Caco-2 (cell line): ENCODE data around the gene NECTIN1. TPM values are rescaled to one million over a fixed set of nuclear protein-coding genes. Genes with fewer than 3 reads are reported as not detected.
A peak's percentile ranks its signal among the peaks of the same experiment; 100 is the strongest.

ENCODE experiments used
- BruUV-seq: library from RNA; stranded (reverse); fragments of 400-500 nt; replicated peaks from 2 replicates; lab custom pipeline; 2021; lab: Mats Ljungman, UMichigan
- CTCF ChIA-PET: fragments of 300-600 bp; sonication (Branson Sonifier 250); formaldehyde crosslinking; loops from one replicate; lab custom pipeline; 2022; ENCODE audit warnings: antibody characterized with exemption; lab: Charles Lee
- POLR2A ChIA-PET: fragments of 300-600 bp; sonication (Branson Sonifier 250); formaldehyde crosslinking; loops from one replicate; lab custom pipeline; 2022; ENCODE audit warnings: antibody characterized with exemption; lab: Charles Lee
- DNase-seq, 2 experiments: peaks; one replicate each; pipeline versions ENCODE4 v3.0.0 to v3.0.0-alpha.2; 2020 to 2022
- H3K27me3 ChIP-seq: replicated peaks from 2 replicates; pipeline ENCODE4 v1.6.0; 2011; ENCODE audit warnings: low read length; ENCODE audit not compliant: control insufficient read depth, insufficient read depth
- H3K36me3 ChIP-seq: 2 replicates; pipeline ENCODE4 v1.5.1; 2011; ENCODE audit warnings: low read length; ENCODE audit not compliant: control insufficient read depth, insufficient read depth
- H3K4me1 ChIP-seq: fragments of 250-450 bp; sonication (Bioruptor Pico); 2 replicates; pipeline ENCODE4 v1.5.1; 2020; ENCODE audit warnings: mild to moderate bottlenecking
- H3K4me3 ChIP-seq: 2 replicates; pipeline ENCODE4 v1.5.1; 2011; ENCODE audit warnings: low read depth, mild to moderate bottlenecking, control low read depth, low read length
- H3K9me3 ChIP-seq: fragments of 250-450 bp; sonication (Bioruptor Pico); 2 replicates; pipeline ENCODE4 v1.5.1; 2020; ENCODE audit warnings: mild to moderate bottlenecking, moderate library complexity
- H3K27ac Mint-ChIP-seq: one replicate; pipeline ENCODE4 v1.8.0; 2022; ENCODE audit warnings: mixed read lengths; ENCODE audit not compliant: unreplicated experiment
- H3K27me3 Mint-ChIP-seq: one replicate; pipeline ENCODE4 v1.8.0; 2022; ENCODE audit warnings: mixed read lengths; ENCODE audit not compliant: insufficient read depth, unreplicated experiment
- H3K36me3 Mint-ChIP-seq: one replicate; pipeline ENCODE4 v1.8.0; 2022; ENCODE audit warnings: mild to moderate bottlenecking, mixed read lengths; ENCODE audit not compliant: insufficient read depth, unreplicated experiment
- H3K4me1 Mint-ChIP-seq: one replicate; pipeline ENCODE4 v1.8.0; 2022; ENCODE audit warnings: low read depth, mixed read lengths; ENCODE audit not compliant: unreplicated experiment
- H3K4me3 Mint-ChIP-seq: one replicate; pipeline ENCODE4 v1.8.0; 2022; ENCODE audit warnings: mild to moderate bottlenecking, moderate library complexity, mixed read lengths; ENCODE audit not compliant: unreplicated experiment
- H3K9me3 Mint-ChIP-seq: one replicate; pipeline ENCODE4 v1.8.0; 2022; ENCODE audit warnings: mixed read lengths; ENCODE audit not compliant: unreplicated experiment
- CTCF ChIP-seq, 2 experiments: fragments of 200-600 bp in 1 of 2; IDR thresholded peaks; 1 replicate in 1 of 2; 2 replicates in 1 of 2; pipeline versions ENCODE4 v1.5.1 to v1.8.0; 2011 to 2022; ENCODE audit warnings: antibody characterized with exemption in 1 of 2, control low read depth in 1 of 2, inconsistent platforms in 1 of 2, low read depth in 1 of 2, low read length in 1 of 2, mild to moderate bottlenecking in 1 of 2, moderate library complexity in 1 of 2; ENCODE audit not compliant: insufficient read depth in 1 of 2, severe bottlenecking in 1 of 2, unreplicated experiment in 1 of 2
- intact Hi-C: fragments of 100-400 bp; cut with micrococcal nuclease; formaldehyde crosslinking; loops from one replicate; pipeline ENCODE4 v1.10.0; 2022; ENCODE audit not compliant: unreplicated experiment
- total RNA-seq: library from RNA; stranded (reverse); gene quantifications from 2 replicates; pipeline ENCODE4 v1.2.3, GENCODE V29; 2022

Gene NECTIN1
- total RNA-seq, 1 experiment from 2014 or later: 60.1 TPM

DNA sequence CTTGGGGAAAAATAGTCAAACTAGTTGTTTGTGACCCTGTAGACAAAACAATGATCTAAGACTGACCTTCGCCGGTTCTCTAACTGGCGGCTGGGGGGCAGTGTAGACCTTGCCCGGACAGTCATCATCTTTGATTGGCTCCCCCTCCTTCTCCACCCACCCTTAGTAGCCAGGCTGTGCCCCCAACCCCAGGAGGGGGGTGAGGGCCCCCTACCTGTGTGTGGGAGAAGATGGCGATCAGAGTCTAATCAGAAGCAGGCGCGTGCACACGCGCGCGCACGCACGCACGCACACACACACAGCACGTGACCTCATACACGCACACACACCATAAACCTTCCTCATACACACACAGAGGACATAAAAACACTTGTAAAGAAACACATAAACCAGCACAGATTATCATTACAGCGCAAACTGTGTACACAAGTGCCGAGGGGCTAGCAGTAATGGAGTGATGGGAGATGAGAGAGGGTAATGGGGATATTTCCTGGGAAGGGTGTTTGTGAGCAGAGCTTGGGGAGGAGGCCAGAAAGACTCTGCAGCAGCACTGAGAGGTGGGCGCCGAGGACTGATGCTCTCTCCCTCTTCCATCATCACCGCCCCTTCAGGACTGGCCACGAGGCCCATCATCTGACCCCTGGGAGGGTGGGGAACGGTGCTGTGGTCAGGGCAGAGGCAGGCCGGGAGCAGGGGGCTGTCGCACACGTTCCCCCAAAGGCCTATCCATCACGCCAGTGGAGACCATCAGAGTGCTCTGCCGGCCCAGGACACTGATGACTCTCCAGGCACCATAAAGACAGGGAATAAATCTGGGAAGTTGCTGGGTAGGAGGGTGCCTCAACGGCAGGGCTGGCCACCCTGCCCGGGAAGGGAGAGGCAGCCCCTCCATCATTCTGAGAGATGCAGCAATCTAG, 12.2 kb downstream of the NECTIN1 start:
- H3K4me1 Mint-ChIP-seq: peaks cover 50% of the 10 kb centered on the region
- CTCF ChIA-PET: interaction anchor here (0.6 to 2.3 kb wide), 3 partner anchors 10 to 1154 kb away, joined by 3 to 12 read pairs (median 3); partner anchors contain the start of gene NECTIN1
- no TSS peak for BruUV-seq
- H3K27ac Mint-ChIP-seq: peak overlapping the region; percentile 74
- Histone ChIP-seq H3K4me3 (no peak overlapping the region), H3K9me3 (no peaks in the 10 kb centered on the region), H3K36me3 (no peaks in the 10 kb centered on the region), H3K4me1 (peaks cover 77% of the 10 kb centered on the region), H3K27me3 (no peaks in the 10 kb centered on the region)
- POLR2A ChIA-PET: no interaction called here
- intact Hi-C loops: no loop called here
- H3K36me3 Mint-ChIP-seq: peaks cover 5% of the 10 kb centered on the region
- DNase-seq: no peak
- no peaks in the 10 kb centered on the region for H3K27me3 Mint-ChIP-seq
- no peaks in the 10 kb centered on the region for H3K9me3 Mint-ChIP-seq
- no peak for TF ChIP-seq CTCF (IDR thresholded peaks at IDR 0.05; ENCODE audit: insufficient read depth in 1 of 2, low read depth in 1 of 2, low read length in 1 of 2, severe bottlenecking in 1 of 2, unreplicated experiment in 1 of 2)
- H3K4me3 Mint-ChIP-seq: no peak overlapping the region

- Mint-ChIP-seq H3K4me3 (peak overlapping the region; percentile 3), H3K4me1 (peaks cover 66% of the 10 kb centered on the region)
- POLR2A ChIA-PET: no interaction called here
Measured at GRCh38 chr11:119714590-119714989, 14.4 kb downstream of the NECTIN1 start.

More at GRCh38 chr11:119714590-119714989, 14.4 kb downstream of the NECTIN1 start:
- no TSS peak for BruUV-seq
- no peak for TF ChIP-seq CTCF (IDR thresholded peaks at IDR 0.05; ENCODE audit: insufficient read depth in 1 of 2, low read depth in 1 of 2, low read length in 1 of 2, severe bottlenecking in 1 of 2, unreplicated experiment in 1 of 2)
- Histone ChIP-seq H3K4me3 (no peak overlapping the region), H3K36me3 (no peaks in the 10 kb centered on the region), H3K27me3 (no peaks in the 10 kb centered on the region), H3K4me1 (peaks cover 82% of the 10 kb centered on the region), H3K9me3 (no peaks in the 10 kb centered on the region)
- CTCF ChIA-PET: interaction anchor here (1.2 to 2.3 kb wide), 2 partner anchors 15 to 29 kb away, joined by 3 to 12 read pairs; partner anchors contain the start of gene NECTIN1
- no peak for DNase-seq
- no peaks in the 10 kb centered on the region for H3K9me3 Mint-ChIP-seq
- intact Hi-C loops: loop anchor here (5.0 kb wide), 1 partner anchor 47 kb away; no protein-coding TSS in a partner anchor
- no peaks in the 10 kb centered on the region for H3K27me3 Mint-ChIP-seq
- peak overlapping the region; percentile 17 for H3K27ac Mint-ChIP-seq
- peaks cover 5% of the 10 kb centered on the region for H3K36me3 Mint-ChIP-seq
